AG04450 (cell line): ENCODE results near the gene ATG7. TPM values are rescaled to one million over a fixed set of nuclear protein-coding genes. Genes with fewer than 3 reads are reported as not detected.

Source experiments
- CTCF ChIA-PET: fragments of 300-600, 350-600 bp; formaldehyde crosslinking; extraction: SDS; loops from one replicate; lab custom pipeline; 2022; ENCODE audit warnings: antibody characterized with exemption, inconsistent platforms; lab: Charles Lee
- POLR2A ChIA-PET: fragments of 350-600 bp; formaldehyde crosslinking; extraction: SDS; loops from one replicate; lab custom pipeline; 2021; ENCODE audit warnings: antibody characterized with exemption, inconsistent platforms; lab: Yijun Ruan, JAX
- DNase-seq: peaks from one replicate; pipeline ENCODE4 v3.0.0-alpha.2; 2011; ENCODE audit warnings: low read depth, low spot score
- H3K27ac ChIP-seq: one replicate; pipeline ENCODE4 v1.5.1; 2012; ENCODE audit warnings: low read depth, low read length, control low read depth
- H3K27me3 ChIP-seq: one replicate; pipeline ENCODE4 v1.6.0; 2012; ENCODE audit warnings: low read length; ENCODE audit not compliant: control insufficient read depth, insufficient read depth
- H3K4me3 ChIP-seq: 2 replicates; pipeline ENCODE4 v1.5.1; 2011; ENCODE audit warnings: mild to moderate bottlenecking, low read depth, low read length, control low read depth
- H3K9me3 ChIP-seq: 2 replicates; pipeline ENCODE4 v1.5.1; 2012; ENCODE audit warnings: low read length; ENCODE audit not compliant: control insufficient read depth, insufficient read depth
- CTCF ChIP-seq: IDR thresholded peaks from 2 replicates; pipeline ENCODE4 v1.5.1; 2011; ENCODE audit warnings: low read depth, low read length, control low read depth, inconsistent platforms
- polyA plus RNA-seq: library from polyadenylated mRNA; depleted of rRNA; stranded (reverse); fragments of >200 nt; gene quantifications from 2 replicates; pipeline ENCODE4 v1.2.3, GENCODE V29; 2011

ATG7 gene
- polyA plus RNA-seq, 1 experiment: 51.7 TPM

- no peak overlapping the region for H3K27ac ChIP-seq
- H3K4me3 ChIP-seq: no peak overlapping the region
- CTCF ChIA-PET: interaction anchor here (1.2 kb wide), 1 partner anchor 370 kb away, joined by 3 read pairs; no protein-coding TSS in a partner anchor
- POLR2A ChIA-PET: no interaction called here
- no peaks in the 10 kb centered on the region for H3K27me3 ChIP-seq
- no peak for DNase-seq
- no peaks in the 10 kb centered on the region for H3K9me3 ChIP-seq
- no peak for TF ChIP-seq CTCF
These were observed 158.0 kb downstream of the ATG7 start for GRCh38 chr3:11430207-11430606.

- TF ChIP-seq CTCF: no peak
- H3K27me3 ChIP-seq: no peaks in the 10 kb centered on the region
- no peak overlapping the region for H3K4me3 ChIP-seq
- H3K9me3 ChIP-seq: no peaks in the 10 kb centered on the region
- ChIA-PET POLR2A (no interaction called here), CTCF (interaction anchor here (1.2 kb wide), 1 partner anchor 370 kb away, joined by 3 read pairs; no protein-coding TSS in a partner anchor)
- no peak overlapping the region for H3K27ac ChIP-seq
- no peak for DNase-seq
These were observed 158.4 kb downstream of the ATG7 start for GRCh38 chr3:11430624-11431023.

DNA sequence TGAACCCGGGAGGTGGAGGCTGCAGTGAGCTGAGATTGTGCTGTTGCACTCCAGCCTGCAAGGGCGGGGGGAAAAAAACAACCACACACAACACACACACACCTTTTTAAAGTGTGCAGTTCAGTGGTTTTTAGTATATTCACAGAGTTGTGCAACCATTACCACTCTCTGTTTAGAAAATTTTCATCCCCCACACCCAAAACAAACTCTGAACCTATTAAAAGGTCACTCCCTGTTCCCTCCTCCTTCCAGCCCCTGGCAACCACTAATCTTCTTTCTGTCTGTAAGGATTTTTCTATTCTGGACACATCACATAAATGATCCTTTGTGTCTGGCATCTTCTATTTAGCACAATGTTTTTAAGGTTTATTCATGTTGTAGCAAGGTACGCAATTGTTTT, 159.1 kb downstream of the ATG7 start:
- ChIA-PET CTCF (interaction anchor here (1.2 kb wide), 1 partner anchor 371 kb away, joined by 3 read pairs; no protein-coding TSS in a partner anchor), POLR2A (no interaction called here)
- H3K4me3 ChIP-seq: no peak overlapping the region
- H3K27ac ChIP-seq: no peak overlapping the region
- no peak for TF ChIP-seq CTCF
- H3K27me3 ChIP-seq: no peaks in the 10 kb centered on the region
- DNase-seq: no peak
- no peaks in the 10 kb centered on the region for H3K9me3 ChIP-seq

DNA sequence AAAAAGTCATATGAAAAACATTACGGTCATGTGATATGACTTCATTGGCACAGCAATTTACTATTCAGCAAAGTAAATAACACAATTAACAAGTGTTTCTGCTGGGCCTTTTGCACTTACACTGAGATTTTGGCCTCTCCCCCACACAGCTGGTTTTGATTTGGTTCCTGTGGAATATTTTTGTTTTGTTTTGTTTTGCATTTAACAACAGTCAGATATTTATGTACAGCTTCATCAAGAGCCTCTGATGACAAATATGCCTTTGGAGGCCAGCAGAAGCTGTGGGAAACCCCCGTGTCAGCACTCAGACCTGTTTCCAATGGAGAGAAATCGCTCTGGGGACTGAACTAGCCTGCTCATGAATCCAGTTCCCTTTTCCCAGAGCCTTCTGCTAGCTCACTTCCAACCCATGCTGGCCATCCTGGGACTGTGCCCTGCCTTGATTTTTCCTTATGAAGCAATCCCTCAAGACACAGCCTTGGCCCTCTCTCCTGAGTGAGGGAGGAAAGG, 161.9 kb downstream of the ATG7 start:
- Histone ChIP-seq H3K27me3 (no peaks in the 10 kb centered on the region), H3K9me3 (no peaks in the 10 kb centered on the region), H3K27ac (peak overlapping the region; percentile 71), H3K4me3 (no peak overlapping the region)
- CTCF ChIA-PET: interaction anchor here (0.5 to 2.3 kb wide), 6 partner anchors 11 to 340 kb away, joined by 3 to 9 read pairs (median 4); no protein-coding TSS in a partner anchor
- peak; percentile 16 for DNase-seq
- POLR2A ChIA-PET: interaction anchor here (0.6 kb wide), 1 partner anchor 13 kb away, joined by 3 read pairs; no protein-coding TSS in a partner anchor
- TF ChIP-seq CTCF: no peak

GRCh38 chr3:11434563-11435096, 162.4 kb downstream of the ATG7 start:
- POLR2A ChIA-PET: interaction anchor here (0.6 kb wide), 1 partner anchor 13 kb away, joined by 3 read pairs; no protein-coding TSS in a partner anchor
- no peak for DNase-seq
- no peak for TF ChIP-seq CTCF
- CTCF ChIA-PET: interaction anchor here (0.5 to 2.3 kb wide), 4 partner anchors 10 to 339 kb away, joined by 3 to 6 read pairs (median 3); no protein-coding TSS in a partner anchor
- Histone ChIP-seq H3K4me3 (no peak overlapping the region), H3K27ac (peak overlapping the region; percentile 71), H3K27me3 (no peaks in the 10 kb centered on the region), H3K9me3 (no peaks in the 10 kb centered on the region)
